ENCODE measurements around the gene TIMP4. TPM values are rescaled to one million over a fixed set of nuclear protein-coding genes. Genes with fewer than 3 reads are reported as not detected.

TIMP4 gene
- total RNA-seq (2021) (15.5 and 19.0 TPM in 2 replicates), Bru-seq, nascent RNA (percentile 51 among the genes with signal in this experiment), BruChase-seq, experiment 1, labeled RNA remaining after a 2-hour chase (percentile 36 among the genes with signal in this experiment), BruChase-seq, experiment 2, labeled RNA remaining after a 6-hour chase (percentile 64 among the genes with signal in this experiment)
- long read RNA-seq, transcript TIMP4-201 (5 exons, 1,650 nt), result major isoform, 25 of 28 reads
- long read RNA-seq, partial matches to known transcripts, result 2 of 28 reads
- long read RNA-seq, other reads (novel, unspliced or antisense), result 1 of 28 reads

DNA sequence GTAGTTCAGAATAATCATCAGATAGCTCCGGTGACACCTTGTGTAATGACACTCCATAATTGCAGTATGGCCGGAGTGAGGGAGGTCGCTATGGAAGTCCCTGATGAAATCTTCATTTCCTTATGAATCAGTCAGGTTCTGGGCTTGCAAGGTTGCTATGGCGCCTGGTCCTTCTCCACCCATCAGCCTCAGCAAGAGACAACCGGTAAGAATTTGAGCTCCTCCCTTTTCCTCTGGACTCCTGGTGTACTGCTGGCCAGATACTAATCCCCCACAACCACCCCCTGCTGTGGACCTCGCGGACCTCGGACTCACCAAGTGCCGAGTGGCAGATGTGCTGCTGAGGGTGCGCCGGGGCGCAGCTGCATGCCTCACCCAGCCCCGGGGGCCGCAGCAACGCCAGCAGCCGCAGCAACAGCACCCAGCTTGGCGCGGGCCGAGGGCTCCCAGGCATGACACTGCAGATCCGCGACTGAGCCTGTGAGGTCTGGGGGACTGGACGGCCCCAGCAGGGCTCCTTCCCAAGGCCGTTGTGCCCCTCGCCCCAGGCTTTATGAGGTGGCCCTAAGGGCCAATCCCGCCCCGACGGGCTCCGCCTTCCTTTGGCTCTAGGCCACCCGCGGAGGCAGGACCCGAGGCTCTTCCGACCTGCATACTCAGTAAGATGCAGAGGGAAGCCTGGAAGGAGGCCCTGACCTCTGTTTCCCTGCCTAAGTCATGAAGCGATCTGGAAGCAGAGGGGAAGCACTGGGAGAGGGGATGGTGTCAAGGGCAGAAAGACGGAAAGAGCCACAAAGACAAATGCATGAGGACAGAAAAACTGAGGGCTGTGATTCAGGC lies at the start of gene TIMP4:
Gene TIMP4, minus strand, starts transcription at position 526 of the 840 bp plus-strand sequence. Its CDS starts 72 bp downstream, at position 454.
- H3F3A ChIP-seq (ENCODE audit: insufficient read depth, low read depth), result peaks cover 41% of the 10 kb centered on the region
- H3K9me3 ChIP-seq (ENCODE audit: insufficient read depth, low read depth), result no peaks in the 10 kb centered on the region
- intact Hi-C loops (cut with micrococcal nuclease; ENCODE audit: unreplicated experiment), result loop anchor here (2.0 kb wide), 1 partner anchor 64 kb away; no protein-coding TSS in a partner anchor
- H4K20me1 ChIP-seq (ENCODE audit: insufficient read depth), result no peaks in the 10 kb centered on the region
- peak within 1 kb of the TSS; percentile 83 for H3K4me2 ChIP-seq
- no peak for TF ChIP-seq EZH2 (IDR thresholded peaks at IDR 0.05; ENCODE audit: low read depth)
- TF ChIP-seq, protein P1, sequence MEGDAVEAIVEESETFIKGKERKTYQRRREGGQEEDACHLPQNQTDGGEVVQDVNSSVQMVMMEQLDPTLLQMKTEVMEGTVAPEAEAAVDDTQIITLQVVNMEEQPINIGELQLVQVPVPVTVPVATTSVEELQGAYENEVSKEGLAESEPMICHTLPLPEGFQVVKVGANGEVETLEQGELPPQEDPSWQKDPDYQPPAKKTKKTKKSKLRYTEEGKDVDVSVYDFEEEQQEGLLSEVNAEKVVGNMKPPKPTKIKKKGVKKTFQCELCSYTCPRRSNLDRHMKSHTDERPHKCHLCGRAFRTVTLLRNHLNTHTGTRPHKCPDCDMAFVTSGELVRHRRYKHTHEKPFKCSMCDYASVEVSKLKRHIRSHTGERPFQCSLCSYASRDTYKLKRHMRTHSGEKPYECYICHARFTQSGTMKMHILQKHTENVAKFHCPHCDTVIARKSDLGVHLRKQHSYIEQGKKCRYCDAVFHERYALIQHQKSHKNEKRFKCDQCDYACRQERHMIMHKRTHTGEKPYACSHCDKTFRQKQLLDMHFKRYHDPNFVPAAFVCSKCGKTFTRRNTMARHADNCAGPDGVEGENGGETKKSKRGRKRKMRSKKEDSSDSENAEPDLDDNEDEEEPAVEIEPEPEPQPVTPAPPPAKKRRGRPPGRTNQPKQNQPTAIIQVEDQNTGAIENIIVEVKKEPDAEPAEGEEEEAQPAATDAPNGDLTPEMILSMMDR (conservative IDR thresholded peaks at IDR 0.05), result no peak
- peaks cover 42% of the 10 kb centered on the region for H3K4me1 ChIP-seq (replicated peaks; ENCODE audit: insufficient read depth)
- H3K4me3 ChIP-seq, result peak within 1 kb of the TSS; percentile 57
- H3K27me3 ChIP-seq (ENCODE audit: insufficient read depth, low read depth), result no peaks in the 10 kb centered on the region
- DNase-seq, result peak; percentile 76 to 91
- ChIA-PET CTCF (interaction anchor here (0.7 kb wide), 1 partner anchor 17 kb away, joined by 4 read pairs; no protein-coding TSS in a partner anchor), POLR2A (ENCODE audit: unreplicated experiment) (interaction anchor here (0.5 to 0.7 kb wide), 5 partner anchors 13 to 559 kb away, joined by 3 to 11 read pairs (median 4); no protein-coding TSS in a partner anchor)
- no peaks in the 10 kb centered on the region for H3K9me2 ChIP-seq (ENCODE audit: insufficient read depth)
- H3K79me2 ChIP-seq (ENCODE audit: low read depth), result 0 out of 2 replicates have a peak, but pooled peaks cover 12% of the 10 kb centered on the region
- peak within 1 kb of the TSS; percentile 73 for H2AFZ ChIP-seq
- H3K27ac ChIP-seq, result peak within 1 kb of the TSS; percentile 84
- BruUV-seq (replicated peaks), result no TSS peak
- peaks cover 13% of the 10 kb centered on the region; the same call in 1 of the 2 replicates for H3K36me3 ChIP-seq (ENCODE audit: low read depth)

DNA sequence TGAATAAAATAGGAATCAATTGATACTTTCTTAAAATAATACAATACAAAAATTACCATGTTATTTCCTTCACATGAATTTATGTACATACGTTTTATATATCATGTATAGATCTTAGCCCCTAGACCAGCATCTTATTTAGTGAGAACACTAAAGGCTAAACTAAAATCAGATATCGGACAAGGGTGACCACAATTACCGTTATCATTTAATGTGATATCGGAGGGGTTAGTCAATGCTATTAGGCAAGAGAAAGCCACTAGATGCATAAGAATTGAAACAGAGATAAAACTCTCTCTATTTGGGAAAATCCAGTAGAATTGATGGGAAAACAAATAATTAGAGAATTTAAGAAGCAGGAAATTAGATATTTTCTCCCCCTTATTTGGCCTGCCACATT lies 46.5 kb upstream of the TIMP4 start:
- no peak for TF ChIP-seq EZH2 (IDR thresholded peaks at IDR 0.05; ENCODE audit: low read depth)
- TF ChIP-seq, protein P1 (conservative IDR thresholded peaks at IDR 0.05), result no peak
- ChIA-PET POLR2A (ENCODE audit: unreplicated experiment) (no interaction called here), CTCF (no interaction called here)

GRCh38 chr3:12201813-12202212 lies 43.1 kb upstream of the TIMP4 start:
- peaks cover 11% of the 10 kb centered on the region for H3F3A ChIP-seq (ENCODE audit: insufficient read depth, low read depth)
- peaks cover 28% of the 10 kb centered on the region for H3K4me1 ChIP-seq (replicated peaks; ENCODE audit: insufficient read depth)
- no peak for TF ChIP-seq EZH2 (IDR thresholded peaks at IDR 0.05; ENCODE audit: low read depth)
- TF ChIP-seq, protein P1 (conservative IDR thresholded peaks at IDR 0.05), result no peak
- H3K4me3 ChIP-seq, result no peak overlapping the region
- no peaks in the 10 kb centered on the region for H3K36me3 ChIP-seq (ENCODE audit: low read depth)
- no peaks in the 10 kb centered on the region for H3K79me2 ChIP-seq (ENCODE audit: low read depth)
- no peak overlapping the region for H2AFZ ChIP-seq
- CTCF ChIA-PET, result no interaction called here
- H3K9me3 ChIP-seq (ENCODE audit: insufficient read depth, low read depth), result 0 out of 2 replicates have a peak, but pooled peaks cover 6% of the 10 kb centered on the region
- H3K27ac ChIP-seq, result no peak overlapping the region
- no peaks in the 10 kb centered on the region for H3K27me3 ChIP-seq (ENCODE audit: insufficient read depth, low read depth)
- BruUV-seq (replicated peaks), result no TSS peak
- H3K9me2 ChIP-seq (ENCODE audit: insufficient read depth), result no peaks in the 10 kb centered on the region
- H4K20me1 ChIP-seq (ENCODE audit: insufficient read depth), result no peaks in the 10 kb centered on the region
- POLR2A ChIA-PET (ENCODE audit: unreplicated experiment), result no interaction called here
- no peak for DNase-seq
- intact Hi-C loops (cut with micrococcal nuclease; ENCODE audit: unreplicated experiment), result no loop called here
- H3K4me2 ChIP-seq, result no peak overlapping the region

More for the DNA sequence above, 46.5 kb upstream of the TIMP4 start:
- H3K4me2 ChIP-seq, result no peak overlapping the region
- H3K27ac ChIP-seq, result no peak overlapping the region
- no peaks in the 10 kb centered on the region for H3K9me2 ChIP-seq (ENCODE audit: insufficient read depth)
- H3K4me1 ChIP-seq (replicated peaks; ENCODE audit: insufficient read depth), result no peaks in the 10 kb centered on the region
- no peak overlapping the region for H3K4me3 ChIP-seq
- H3K27me3 ChIP-seq (ENCODE audit: insufficient read depth, low read depth), result no peaks in the 10 kb centered on the region
- no peaks in the 10 kb centered on the region for H3K79me2 ChIP-seq (ENCODE audit: low read depth)
- intact Hi-C loops (cut with micrococcal nuclease; ENCODE audit: unreplicated experiment), result no loop called here
- H3K9me3 ChIP-seq (ENCODE audit: insufficient read depth, low read depth), result peaks cover 5% of the 10 kb centered on the region; the same call in 1 of the 2 replicates
- no peaks in the 10 kb centered on the region for H3K36me3 ChIP-seq (ENCODE audit: low read depth)
- BruUV-seq (replicated peaks), result no TSS peak
- no peak for DNase-seq
- no peak overlapping the region for H2AFZ ChIP-seq
- H3F3A ChIP-seq (ENCODE audit: insufficient read depth, low read depth), result no peaks in the 10 kb centered on the region
- no peaks in the 10 kb centered on the region for H4K20me1 ChIP-seq (ENCODE audit: insufficient read depth)
